HEK293 (cell line): ENCODE results near the gene UBE2V1.

ENCODE experiments used
- CTCF ChIA-PET: fragments of 350-600 bp; formaldehyde crosslinking; extraction: SDS; loops from one replicate; lab custom pipeline; 2021; ENCODE audit warnings: antibody characterized with exemption; lab: Yijun Ruan, JAX
- POLR2A ChIA-PET: fragments of 300-600 bp; formaldehyde crosslinking; extraction: SDS; loops from one replicate; lab custom pipeline; 2020; ENCODE audit warnings: antibody characterized with exemption, inconsistent platforms; lab: Yijun Ruan, JAX
- H3K27ac ChIP-seq: fragments of 200-500 bp; sonication (Bioruptor generic); 2 replicates; pipeline ENCODE4 v1.5.1; 2014; ENCODE audit warnings: low read depth, low read length, control low read depth, inconsistent platforms; ENCODE audit errors: extremely low read depth
- H3K36me3 ChIP-seq, 2 experiments: fragments of 200-500 bp in 1 of 2; sonication (Bioruptor generic) in 1 of 2; 1 replicate in 1 of 2; 2 replicates in 1 of 2; pipeline ENCODE4 v1.5.1; 2014 to 2017; ENCODE audit warnings: inconsistent platforms in 2 of 2, low read length in 2 of 2; ENCODE audit not compliant: control insufficient read depth in 2 of 2, insufficient read depth in 1 of 2
- H3K4me1 ChIP-seq: fragments of 200-500 bp; sonication (Bioruptor generic); 2 replicates; pipeline ENCODE4 v1.5.1; 2014; ENCODE audit warnings: mild to moderate bottlenecking, low read length, inconsistent platforms; ENCODE audit not compliant: control insufficient read depth, insufficient read depth
- H3K4me3 ChIP-seq: 2 replicates; pipeline ENCODE4 v1.5.1; 2011; ENCODE audit warnings: low read depth, mild to moderate bottlenecking, control low read depth, low read length, moderate library complexity
- H3K9me3 ChIP-seq: fragments of 200-500 bp; sonication (Bioruptor generic); 2 replicates; pipeline ENCODE4 v1.5.1; 2014; ENCODE audit warnings: low read depth, low read length, inconsistent platforms; ENCODE audit not compliant: control insufficient read depth, insufficient read depth
- KLF10 ChIP-seq: fragments of 450-650 bp; IDR thresholded peaks from 2 replicates; pipeline ENCODE4 v1.5.1; 2018; ENCODE audit warnings: missing biosample characterization, mild to moderate bottlenecking, missing genetic modification characterization
- MEIS1 ChIP-seq: sonication (generic); formaldehyde crosslinking; IDR thresholded peaks from 2 replicates; pipeline ENCODE4 v1.8.1; 2022; ENCODE audit warnings: missing genetic modification reagents, mild to moderate bottlenecking, borderline replicate concordance
- YY1 ChIP-seq: fragments of 450-650 bp; formaldehyde crosslinking; IDR thresholded peaks from 2 replicates; pipeline ENCODE4 v1.5.1; 2018; ENCODE audit warnings: missing biosample characterization, missing genetic modification characterization
- ZBTB49 ChIP-seq: fragments of 450-650 bp; formaldehyde crosslinking; IDR thresholded peaks from 2 replicates; pipeline ENCODE4 v1.5.1; 2016; ENCODE audit warnings: missing biosample characterization, missing genetic modification characterization, low read depth
- ZNF10 ChIP-seq: fragments of 450-650 bp; formaldehyde crosslinking; IDR thresholded peaks from 2 replicates; pipeline ENCODE4 v1.5.1; 2017; ENCODE audit warnings: missing biosample characterization, missing genetic modification characterization
- ZNF132 ChIP-seq: fragments of 450-650 bp; formaldehyde crosslinking; IDR thresholded peaks from 2 replicates; pipeline ENCODE4 v1.5.1; 2017; ENCODE audit warnings: missing biosample characterization, missing genetic modification characterization, borderline replicate concordance
- ZNF138 ChIP-seq: fragments of 450-650 bp; formaldehyde crosslinking; IDR thresholded peaks from 2 replicates; pipeline ENCODE4 v1.5.1; 2016; ENCODE audit warnings: missing biosample characterization, missing genetic modification characterization, borderline replicate concordance
- ZNF16 ChIP-seq: fragments of 450-650 bp; formaldehyde crosslinking; IDR thresholded peaks from 2 replicates; pipeline ENCODE4 v1.5.1; 2016; ENCODE audit warnings: low read depth, missing biosample characterization, missing genetic modification characterization
- ZNF19 ChIP-seq: fragments of 450-650 bp; formaldehyde crosslinking; IDR thresholded peaks from 2 replicates; pipeline ENCODE4; 2016; ENCODE audit warnings: missing biosample characterization, missing genetic modification characterization, low read depth
- ZNF26 ChIP-seq: fragments of 450-650 bp; formaldehyde crosslinking; IDR thresholded peaks from 2 replicates; pipeline ENCODE4 v1.5.1; 2016; ENCODE audit warnings: missing biosample characterization, missing genetic modification characterization
- ZNF391 ChIP-seq: fragments of 450-650 bp; formaldehyde crosslinking; IDR thresholded peaks from 2 replicates; pipeline ENCODE4 v1.5.1; 2016; ENCODE audit warnings: low read depth, missing biosample characterization, missing genetic modification characterization, borderline replicate concordance
- ZNF473 ChIP-seq: fragments of 450-650 bp; formaldehyde crosslinking; IDR thresholded peaks from 2 replicates; pipeline ENCODE4 v1.5.1; 2017; ENCODE audit warnings: missing biosample characterization, missing genetic modification characterization
- ZNF48 ChIP-seq: fragments of 450-650 bp; formaldehyde crosslinking; IDR thresholded peaks from 2 replicates; pipeline ENCODE4 v1.5.1; 2016; ENCODE audit warnings: missing biosample characterization, missing genetic modification characterization
- ZNF600 ChIP-seq: fragments of 450-650 bp; formaldehyde crosslinking; IDR thresholded peaks from 2 replicates; pipeline ENCODE4 v1.5.1; 2016; ENCODE audit warnings: missing biosample characterization, missing genetic modification characterization
- ZNF658 ChIP-seq: fragments of 450-650 bp; formaldehyde crosslinking; IDR thresholded peaks from 2 replicates; pipeline ENCODE4; 2016; ENCODE audit warnings: missing biosample characterization, missing genetic modification characterization
- ZNF660 ChIP-seq: fragments of 450-650 bp; IDR thresholded peaks from 2 replicates; pipeline ENCODE4 v1.5.1; 2018; ENCODE audit warnings: missing biosample characterization, mild to moderate bottlenecking, missing genetic modification characterization
- ZNF692 ChIP-seq: fragments of 450-650 bp; formaldehyde crosslinking; IDR thresholded peaks from 2 replicates; pipeline ENCODE4 v1.5.1; 2016; ENCODE audit warnings: missing biosample characterization, missing genetic modification characterization
- ZSCAN23 ChIP-seq: fragments of 450-650 bp; formaldehyde crosslinking; IDR thresholded peaks from 2 replicates; pipeline ENCODE4 v1.5.1; 2016; ENCODE audit warnings: missing biosample characterization, missing genetic modification characterization
- TF ChIP-seq, protein P1 (sequence below): fragments of 450-650 bp; formaldehyde crosslinking; IDR thresholded peaks from 2 replicates; pipeline ENCODE4 v1.5.1; 2017; ENCODE audit warnings: missing biosample characterization, missing genetic modification characterization
- TF ChIP-seq, protein P2 (sequence below): fragments of 450-650 bp; formaldehyde crosslinking; IDR thresholded peaks from 2 replicates; pipeline ENCODE4 v1.5.1; 2017; ENCODE audit warnings: missing biosample characterization, missing genetic modification characterization
- TF ChIP-seq, protein P3 (sequence below): fragments of 450-650 bp; formaldehyde crosslinking; IDR thresholded peaks from 2 replicates; pipeline ENCODE4 v1.5.1; 2016; ENCODE audit warnings: missing biosample characterization, missing genetic modification characterization

Gene UBE2V1

GRCh38 chr20:50133474-50134217, 20.7 kb upstream of the UBE2V1 start:
- Histone ChIP-seq H3K36me3 (peaks cover 7 to 84% of the 10 kb centered on the region in 2 experiments; a peak in 2 of 3 replicates), H3K9me3 (no peaks in the 10 kb centered on the region), H3K4me3 (no peak overlapping the region)
- POLR2A ChIA-PET = interaction anchor here (0.7 to 1.4 kb wide), 2 partner anchors 11 to 218 kb away, joined by 3 to 8 read pairs; partner anchors contain the start of gene SPATA2
- TF ChIP-seq ZNF658 (tag by site-specific recombination) = no peak
- no peak for TF ChIP-seq ZNF19 (tag by site-specific recombination)
- TF ChIP-seq, protein P1, sequence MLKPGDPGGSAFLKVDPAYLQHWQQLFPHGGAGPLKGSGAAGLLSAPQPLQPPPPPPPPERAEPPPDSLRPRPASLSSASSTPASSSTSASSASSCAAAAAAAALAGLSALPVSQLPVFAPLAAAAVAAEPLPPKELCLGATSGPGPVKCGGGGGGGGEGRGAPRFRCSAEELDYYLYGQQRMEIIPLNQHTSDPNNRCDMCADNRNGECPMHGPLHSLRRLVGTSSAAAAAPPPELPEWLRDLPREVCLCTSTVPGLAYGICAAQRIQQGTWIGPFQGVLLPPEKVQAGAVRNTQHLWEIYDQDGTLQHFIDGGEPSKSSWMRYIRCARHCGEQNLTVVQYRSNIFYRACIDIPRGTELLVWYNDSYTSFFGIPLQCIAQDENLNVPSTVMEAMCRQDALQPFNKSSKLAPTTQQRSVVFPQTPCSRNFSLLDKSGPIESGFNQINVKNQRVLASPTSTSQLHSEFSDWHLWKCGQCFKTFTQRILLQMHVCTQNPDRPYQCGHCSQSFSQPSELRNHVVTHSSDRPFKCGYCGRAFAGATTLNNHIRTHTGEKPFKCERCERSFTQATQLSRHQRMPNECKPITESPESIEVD = no peak
- no peak for TF ChIP-seq KLF10
- no peak for TF ChIP-seq ZBTB49 (tag by site-specific recombination)
- TF ChIP-seq ZSCAN23 (tag by site-specific recombination) = no peak
- TF ChIP-seq ZNF660 (tag by site-specific recombination) = no peak
- TF ChIP-seq ZNF16 (tag by site-specific recombination) = no peak
- no peak for TF ChIP-seq ZNF138
- TF ChIP-seq, protein P2, sequence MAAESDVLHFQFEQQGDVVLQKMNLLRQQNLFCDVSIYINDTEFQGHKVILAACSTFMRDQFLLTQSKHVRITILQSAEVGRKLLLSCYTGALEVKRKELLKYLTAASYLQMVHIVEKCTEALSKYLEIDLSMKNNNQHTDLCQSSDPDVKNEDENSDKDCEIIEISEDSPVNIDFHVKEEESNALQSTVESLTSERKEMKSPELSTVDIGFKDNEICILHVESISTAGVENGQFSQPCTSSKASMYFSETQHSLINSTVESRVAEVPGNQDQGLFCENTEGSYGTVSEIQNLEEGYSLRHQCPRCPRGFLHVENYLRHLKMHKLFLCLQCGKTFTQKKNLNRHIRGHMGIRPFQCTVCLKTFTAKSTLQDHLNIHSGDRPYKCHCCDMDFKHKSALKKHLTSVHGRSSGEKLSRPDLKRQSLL (tag by site-specific recombination) = no peak
- TF ChIP-seq, all 188 proteins: peak for 0
- H3K27ac ChIP-seq = no peak overlapping the region
- CTCF ChIA-PET = interaction anchor here (1.4 to 1.9 kb wide), 3 partner anchors 15 to 62 kb away, joined by 4 to 6 read pairs (median 4); no protein-coding TSS in a partner anchor
- no peaks in the 10 kb centered on the region for H3K4me1 ChIP-seq

DNA sequence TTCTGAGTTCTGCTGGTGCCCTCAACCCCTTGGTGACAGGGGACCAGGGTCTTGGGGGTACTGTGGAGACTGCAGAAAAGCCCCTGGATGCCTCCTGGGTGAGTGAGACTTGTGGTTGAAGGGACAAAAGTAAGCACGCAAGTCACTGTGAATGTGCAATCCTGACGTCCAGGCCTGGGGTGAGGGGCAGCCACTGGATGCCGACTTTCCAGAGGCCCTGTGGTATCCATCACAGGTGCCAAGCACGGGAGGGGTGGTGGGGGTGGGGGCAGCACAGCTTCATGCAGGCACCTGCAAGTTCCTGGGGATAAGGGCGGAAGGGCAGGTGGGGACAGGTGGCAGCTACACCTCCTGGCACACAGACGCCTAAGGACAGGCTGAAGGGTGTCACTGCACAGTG, 20.1 kb upstream of the UBE2V1 start:
- peaks cover 7 to 86% of the 10 kb centered on the region in 2 experiments; a peak in 2 of 3 replicates for H3K36me3 ChIP-seq
- CTCF ChIA-PET = interaction anchor here (0.6 to 1.4 kb wide), 2 partner anchors 13 to 14 kb away, joined by 3 to 4 read pairs; no protein-coding TSS in a partner anchor
- POLR2A ChIA-PET = no interaction called here

GRCh38 chr20:50130995-50131394, 18.0 kb upstream of the UBE2V1 start:
- peaks cover 3 to 95% of the 10 kb centered on the region in 2 experiments; a peak in 2 of 3 replicates for H3K36me3 ChIP-seq
- POLR2A ChIA-PET = interaction anchor here (1.3 kb wide), 1 partner anchor 41 kb away, joined by 3 read pairs; no protein-coding TSS in a partner anchor
- CTCF ChIA-PET = interaction anchor here (1.3 kb wide), 1 partner anchor 10 kb away, joined by 3 read pairs; no protein-coding TSS in a partner anchor
- no peak for TF ChIP-seq YY1 (tag by site-specific recombination)
- TF ChIP-seq MEIS1 (CRISPR knock-in tag) = no peak
- TF ChIP-seq ZNF10 = no peak
- no peak for TF ChIP-seq ZNF26
- no peak for TF ChIP-seq ZNF132 (tag by site-specific recombination)
- TF ChIP-seq ZNF692 = no peak
- no peak for TF ChIP-seq ZNF600 (tag by site-specific recombination)
- TF ChIP-seq ZNF48 (tag by site-specific recombination) = no peak
- TF ChIP-seq, protein P3, sequence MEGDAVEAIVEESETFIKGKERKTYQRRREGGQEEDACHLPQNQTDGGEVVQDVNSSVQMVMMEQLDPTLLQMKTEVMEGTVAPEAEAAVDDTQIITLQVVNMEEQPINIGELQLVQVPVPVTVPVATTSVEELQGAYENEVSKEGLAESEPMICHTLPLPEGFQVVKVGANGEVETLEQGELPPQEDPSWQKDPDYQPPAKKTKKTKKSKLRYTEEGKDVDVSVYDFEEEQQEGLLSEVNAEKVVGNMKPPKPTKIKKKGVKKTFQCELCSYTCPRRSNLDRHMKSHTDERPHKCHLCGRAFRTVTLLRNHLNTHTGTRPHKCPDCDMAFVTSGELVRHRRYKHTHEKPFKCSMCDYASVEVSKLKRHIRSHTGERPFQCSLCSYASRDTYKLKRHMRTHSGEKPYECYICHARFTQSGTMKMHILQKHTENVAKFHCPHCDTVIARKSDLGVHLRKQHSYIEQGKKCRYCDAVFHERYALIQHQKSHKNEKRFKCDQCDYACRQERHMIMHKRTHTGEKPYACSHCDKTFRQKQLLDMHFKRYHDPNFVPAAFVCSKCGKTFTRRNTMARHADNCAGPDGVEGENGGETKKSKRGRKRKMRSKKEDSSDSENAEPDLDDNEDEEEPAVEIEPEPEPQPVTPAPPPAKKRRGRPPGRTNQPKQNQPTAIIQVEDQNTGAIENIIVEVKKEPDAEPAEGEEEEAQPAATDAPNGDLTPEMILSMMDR (tag by site-specific recombination) = no peak

More for the DNA sequence above, 20.1 kb upstream of the UBE2V1 start:
- TF ChIP-seq ZNF391 (tag by site-specific recombination) = no peak
- TF ChIP-seq ZNF10 = no peak
- no peak for TF ChIP-seq ZNF473
- TF ChIP-seq, all 188 proteins: peak for 0
- Histone ChIP-seq H3K27ac (no peak overlapping the region), H3K9me3 (no peaks in the 10 kb centered on the region), H3K4me1 (no peaks in the 10 kb centered on the region), H3K4me3 (no peak overlapping the region)

More at GRCh38 chr20:50130995-50131394, 18.0 kb upstream of the UBE2V1 start:
- H3K27ac ChIP-seq = no peak overlapping the region
- H3K4me1 ChIP-seq = no peaks in the 10 kb centered on the region
- no peak overlapping the region for H3K4me3 ChIP-seq
- H3K9me3 ChIP-seq = no peaks in the 10 kb centered on the region
